NOMO-1 (cell line): Measurements from ENCODE around the gene PUM1.

Experiments
- DNase-seq, 2 experiments: peaks; one replicate each; lab custom pipeline; 2025; ENCODE audit not compliant: unreplicated experiment in 2 of 2; lab: John Stamatoyannopoulos, UW

The PUM1 gene

DNA sequence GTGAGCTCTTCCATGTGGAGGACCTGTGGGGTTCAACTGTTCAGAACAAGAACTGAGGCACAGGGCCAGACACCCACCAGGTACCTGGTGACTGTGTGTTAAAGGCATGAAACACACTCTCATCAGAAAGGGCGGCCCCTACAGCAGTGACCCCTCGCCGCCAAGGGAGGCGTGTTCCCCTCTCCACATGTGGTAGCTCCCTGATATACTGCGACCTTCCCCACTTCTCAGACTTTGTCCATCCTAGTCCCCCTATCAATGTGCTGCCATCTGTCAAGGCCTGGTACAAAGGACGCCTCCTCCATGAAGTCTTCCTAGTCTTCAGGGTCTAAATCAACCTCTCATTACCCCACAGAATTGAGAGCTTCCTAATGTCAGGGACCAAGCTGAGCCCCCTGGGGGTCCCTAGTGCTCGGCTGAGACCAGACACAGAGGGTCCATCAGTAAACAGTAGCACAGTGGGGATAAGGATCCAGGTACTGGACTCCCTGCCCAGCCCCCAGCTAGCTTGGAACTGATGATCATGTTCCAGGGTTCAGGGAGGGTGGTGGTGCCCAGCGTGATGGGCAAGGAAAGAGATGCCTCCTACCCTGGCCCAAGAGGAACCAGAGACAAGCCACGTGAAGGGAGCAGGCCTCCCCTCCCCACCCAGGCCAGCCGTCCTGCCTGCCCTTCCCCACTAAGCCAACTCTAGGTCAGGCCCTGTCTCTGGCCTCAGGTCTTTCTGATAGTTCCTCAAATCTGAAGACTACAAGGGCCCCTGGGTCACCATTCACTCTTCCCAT lies 167.3 kb downstream of the PUM1 start:
- no peak for DNase-seq

DNA sequence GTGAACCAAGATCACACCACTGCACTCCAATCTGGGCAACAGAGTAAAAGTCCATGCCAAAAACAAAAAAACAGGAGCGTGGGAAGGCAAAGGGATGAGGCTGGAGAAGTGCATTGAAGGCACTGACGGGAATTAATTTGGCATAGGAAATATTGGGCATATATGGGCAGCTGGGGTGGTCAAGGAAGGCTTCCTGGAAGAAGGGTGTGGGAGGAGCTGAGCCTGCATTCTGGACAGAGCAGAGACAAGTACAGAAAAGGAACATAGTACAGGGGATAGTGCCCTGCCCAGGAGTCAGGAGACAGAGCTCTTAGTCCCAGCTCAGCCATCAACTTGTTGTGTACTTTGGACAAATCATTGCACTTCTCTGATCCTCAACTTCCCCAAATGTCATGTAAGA lies 168.6 kb downstream of the PUM1 start:
- DNase-seq, result no peak

DNA sequence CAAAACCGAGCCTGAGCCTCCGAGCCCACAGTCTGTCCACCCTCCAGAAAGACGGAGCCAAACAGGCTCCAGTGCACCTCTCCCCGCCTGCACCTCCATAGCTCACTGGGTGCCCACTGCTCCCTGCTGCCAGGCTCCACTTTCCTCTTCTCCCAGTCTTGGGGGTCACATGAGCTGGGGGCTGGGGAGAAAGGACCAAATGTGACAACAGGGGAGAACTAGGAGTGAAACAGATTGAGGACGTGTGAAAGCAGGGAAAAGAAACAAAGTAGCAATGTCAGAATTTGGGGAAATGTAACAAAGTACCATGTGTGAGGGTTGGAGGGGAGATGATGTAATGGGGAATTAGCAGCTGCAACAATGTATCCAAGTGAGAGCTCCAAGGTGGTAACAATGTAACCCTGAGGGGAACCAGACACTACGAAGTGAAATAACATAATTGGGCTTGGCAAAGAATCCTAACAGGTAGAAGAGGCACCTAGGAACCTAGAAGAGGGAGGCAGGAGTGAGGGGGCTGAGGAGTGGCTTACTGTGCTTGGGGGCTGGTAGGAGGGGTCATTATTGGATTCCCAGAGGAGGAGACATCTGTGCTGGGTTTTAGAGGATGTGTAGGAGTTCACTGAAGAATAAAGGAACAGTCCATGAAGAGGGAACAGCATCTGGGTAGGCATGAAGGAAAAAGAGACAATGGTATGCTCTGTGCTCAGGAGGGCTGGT lies 169.4 kb downstream of the PUM1 start:
- no peak for DNase-seq

DNA sequence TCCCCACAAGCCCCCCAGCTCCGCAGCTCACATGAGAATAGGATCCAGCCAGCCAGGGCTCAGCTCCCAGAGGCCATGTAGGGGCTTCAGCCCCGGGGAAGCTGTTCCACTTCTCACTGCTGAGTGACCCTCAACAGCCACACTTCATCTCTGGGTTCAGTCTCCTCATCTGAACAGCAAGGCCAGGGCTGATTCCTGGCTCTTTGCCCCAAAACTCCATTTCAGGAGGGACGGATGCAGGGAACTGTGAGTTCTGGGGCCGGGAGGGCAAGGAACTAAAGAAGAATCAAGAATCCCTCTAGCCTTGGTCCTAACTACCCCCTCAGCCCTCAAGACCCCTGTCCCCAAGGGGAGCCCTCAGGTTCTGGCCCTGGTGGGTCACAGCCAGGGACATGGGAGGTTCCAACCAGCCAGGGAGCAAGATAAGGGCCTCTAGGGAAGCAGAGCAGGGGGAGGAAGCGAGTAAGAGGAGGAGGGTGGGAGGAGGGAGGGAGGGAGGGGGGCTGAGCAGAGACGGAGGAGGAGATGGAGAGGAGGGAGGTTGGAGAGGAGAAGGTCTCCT lies 170.1 kb downstream of the PUM1 start:
- DNase-seq, result no peak

DNA sequence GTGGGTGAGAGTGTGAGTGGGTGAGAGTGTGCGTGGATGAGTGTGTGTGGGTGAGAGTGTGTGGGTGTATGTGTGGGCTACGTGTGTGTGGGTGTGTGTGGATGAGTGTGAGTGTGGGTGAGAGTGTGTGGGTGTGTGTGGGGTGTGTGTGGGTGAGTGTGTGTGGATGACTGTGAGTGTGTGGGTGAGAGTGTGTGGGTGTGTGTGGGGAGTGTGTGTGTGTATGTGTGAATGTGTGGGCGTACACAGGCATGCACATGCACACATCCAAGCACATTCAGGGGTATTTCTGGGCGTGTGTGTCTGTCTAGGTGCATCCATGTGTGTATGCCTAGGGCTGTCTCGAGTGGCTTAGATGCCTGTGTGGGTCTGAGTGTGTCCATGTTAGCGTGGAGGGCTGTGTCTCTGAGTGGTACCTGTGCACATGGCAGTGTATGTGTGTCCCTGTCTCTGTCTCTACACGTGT lies 171.0 kb downstream of the PUM1 start:
- no peak for DNase-seq

DNA sequence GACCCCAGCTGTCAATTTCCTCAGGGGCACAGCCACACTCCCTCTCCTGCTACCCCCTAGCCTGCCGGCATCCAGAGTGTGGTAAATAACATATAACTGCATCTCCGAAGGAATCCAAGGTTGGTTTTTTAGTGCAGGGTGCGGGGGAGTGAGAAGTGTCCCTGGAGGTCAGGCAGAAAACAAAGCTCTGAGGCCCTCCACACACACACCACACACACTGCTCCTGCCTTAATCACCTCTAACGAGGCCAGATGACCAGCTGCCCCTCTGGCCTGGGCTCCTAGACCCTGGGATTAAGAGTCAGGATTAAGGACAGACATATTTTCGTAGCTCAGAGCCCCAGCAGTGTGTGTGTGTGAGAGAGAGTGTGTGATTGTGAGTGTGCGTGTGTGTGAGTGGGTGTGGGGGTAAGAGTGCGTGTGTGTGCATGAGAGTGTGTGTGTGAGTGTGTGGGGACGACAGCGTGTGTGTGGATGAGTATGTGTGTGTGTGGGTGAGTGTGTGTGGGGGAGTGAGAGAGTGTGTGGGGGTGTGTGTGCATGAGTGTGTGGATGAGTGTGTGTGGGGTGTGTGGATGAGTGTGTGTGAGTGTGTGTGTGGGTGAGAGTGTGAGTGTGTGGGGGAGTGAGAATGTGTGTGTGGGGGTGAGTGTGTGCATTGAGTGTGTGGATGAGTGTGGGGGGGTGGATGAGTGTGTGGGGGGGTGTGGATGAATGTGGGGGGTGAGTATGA lies 171.6 kb downstream of the PUM1 start:
- no peak for DNase-seq

DNA sequence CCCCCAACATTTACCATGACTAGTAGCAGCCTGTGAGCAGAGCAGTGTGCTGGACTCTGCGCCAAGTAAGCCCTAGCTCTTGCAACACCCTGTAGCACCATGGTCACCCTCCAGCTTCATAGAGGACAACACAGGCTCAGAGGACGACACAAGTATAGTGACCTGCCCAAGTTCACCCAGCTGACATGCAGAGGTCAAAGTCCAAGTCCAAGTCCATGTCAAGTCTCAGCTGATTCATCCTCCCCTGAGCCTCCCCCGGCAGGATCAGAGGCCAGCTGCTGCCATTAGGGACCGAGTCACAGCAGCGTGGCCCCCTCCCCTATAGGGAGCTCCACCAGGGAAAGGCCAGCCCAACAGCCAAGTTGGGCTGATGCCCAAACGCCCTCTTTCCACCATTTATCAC lies 172.8 kb downstream of the PUM1 start:
- no peak for DNase-seq

GRCh38 chr1:30891227-30891552 lies 174.3 kb downstream of the PUM1 start:
- no peak for DNase-seq

GRCh38 chr1:30890502-30891226 lies 174.9 kb downstream of the PUM1 start:
- DNase-seq, result no peak

DNA sequence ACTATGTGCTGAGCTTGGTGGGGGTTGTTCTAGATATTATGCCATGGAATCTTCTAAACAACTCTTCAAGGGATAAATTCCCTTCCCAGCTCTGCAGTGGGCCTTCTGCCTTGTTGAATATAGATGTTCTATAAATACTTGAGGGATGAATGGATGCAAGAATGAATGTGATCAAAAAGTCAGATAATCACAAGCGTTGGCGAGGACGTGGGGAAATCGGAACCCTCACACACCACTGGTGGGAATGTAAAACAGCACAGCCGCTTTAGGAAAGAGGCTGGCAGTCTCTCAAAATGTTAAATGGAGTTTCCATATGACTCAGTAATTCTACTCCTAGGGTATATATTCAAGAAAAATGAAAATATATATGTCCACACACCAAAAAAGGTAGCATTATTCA lies 176.0 kb downstream of the PUM1 start:
- DNase-seq, result no peak

DNA sequence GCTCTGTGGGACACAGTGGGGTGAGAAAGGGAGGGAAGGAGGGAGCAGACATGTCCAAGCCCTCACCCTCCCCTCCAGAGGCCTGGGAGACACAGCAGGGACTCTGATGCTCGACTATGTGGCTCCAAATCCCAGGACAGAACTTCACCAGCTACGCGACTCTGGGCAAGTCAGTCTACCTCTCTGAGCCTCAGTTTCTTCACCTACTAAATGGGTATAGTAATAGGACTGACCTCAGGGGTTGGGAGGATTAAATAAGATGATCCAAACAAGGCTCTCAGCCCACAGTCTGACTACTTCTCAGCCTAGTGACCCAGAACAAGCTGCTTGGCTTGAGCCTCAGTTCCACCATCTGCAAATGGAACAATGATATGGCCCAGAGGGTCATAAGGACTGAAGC lies 176.5 kb downstream of the PUM1 start:
- no peak for DNase-seq

GRCh38 chr1:30888391-30888790 lies 177.1 kb downstream of the PUM1 start:
- no peak for DNase-seq

DNA sequence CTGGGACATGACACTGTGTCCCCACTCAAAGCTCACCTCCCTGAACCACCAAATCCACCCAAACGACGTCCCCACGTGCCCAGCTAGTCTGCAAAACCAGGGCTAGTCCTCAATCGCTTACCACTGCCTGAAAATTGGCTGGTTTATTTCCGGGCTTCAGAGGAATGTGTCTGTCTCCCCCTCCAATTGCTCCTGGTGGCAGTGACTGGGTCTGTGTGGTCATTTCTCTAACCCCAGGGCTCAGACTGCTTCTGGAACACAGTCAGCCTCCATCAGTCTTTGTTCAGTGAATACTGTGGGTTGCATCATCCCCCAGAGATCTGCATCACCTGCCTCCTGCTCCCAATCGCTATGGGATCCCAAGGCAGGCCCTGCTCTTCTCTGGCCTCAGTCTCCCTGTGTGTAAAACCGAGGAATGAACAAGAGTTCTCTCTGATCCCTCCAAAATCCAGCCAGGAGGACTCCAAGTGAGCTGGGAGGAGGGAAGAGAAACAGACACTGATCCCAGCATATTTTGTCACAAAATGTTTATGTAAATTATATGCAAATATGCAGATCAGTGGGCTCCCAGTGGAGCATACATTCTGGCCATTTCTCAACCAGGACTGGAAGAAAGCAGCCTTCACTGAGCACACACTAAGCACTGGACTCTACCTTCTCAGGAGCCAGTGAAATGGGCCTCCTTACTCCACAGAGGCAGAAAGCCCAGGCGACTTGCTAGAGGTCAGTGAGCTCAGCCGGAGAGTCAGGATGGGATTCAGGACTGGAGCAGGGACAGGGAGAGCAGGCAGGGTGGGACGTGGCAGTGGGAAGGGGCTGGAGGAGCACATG lies 177.8 kb downstream of the PUM1 start:
- no peak for DNase-seq

- no peak for DNase-seq
Measured at GRCh38 chr1:30886710-30887428, 178.6 kb downstream of the PUM1 start.

GRCh38 chr1:30885570-30886522 lies 179.7 kb downstream of the PUM1 start:
- no peak for DNase-seq

DNA sequence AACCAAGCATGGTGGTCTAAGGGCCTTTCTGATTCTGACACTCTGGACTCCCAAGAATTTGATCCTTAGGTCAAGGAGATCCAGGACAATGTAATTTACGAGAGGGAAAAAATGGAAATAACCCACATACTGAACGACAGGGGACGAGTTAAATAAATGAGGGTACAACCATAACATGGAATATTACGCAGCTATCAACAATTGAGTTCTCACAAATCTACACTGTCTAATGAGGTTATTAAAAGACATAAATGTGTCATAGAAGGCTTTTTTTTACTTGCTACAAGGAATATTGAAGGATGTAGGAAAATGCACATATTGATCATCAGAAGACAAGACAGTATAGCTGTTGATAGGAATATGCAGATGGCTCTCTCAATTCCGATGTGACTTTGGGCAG lies 180.8 kb downstream of the PUM1 start:
- DNase-seq, result no peak

- no peak for DNase-seq
Measured at GRCh38 chr1:30883389-30884172, 181.9 kb downstream of the PUM1 start.
